ENCODE measurements around the gene JAZF1.

JAZF1 gene

DNA sequence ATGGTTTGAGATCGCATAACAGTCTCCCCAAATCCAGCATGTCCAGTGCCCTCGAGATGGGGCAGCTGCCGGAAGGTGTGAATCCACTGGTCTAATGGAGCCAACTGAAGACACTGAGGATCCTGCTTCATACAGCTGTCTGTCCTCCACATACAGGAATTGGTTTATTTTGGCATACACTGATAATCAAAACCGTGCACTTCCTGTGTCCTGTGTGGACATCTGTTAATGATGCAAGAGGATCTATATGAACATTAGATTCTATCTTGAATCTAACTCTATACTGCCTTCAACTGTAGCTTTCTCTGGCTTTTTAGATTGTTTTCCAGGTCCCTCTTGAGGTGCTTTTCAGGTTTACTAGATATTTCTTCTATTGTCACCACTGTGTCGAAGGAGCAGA is 3.0 kb upstream of the JAZF1 start:
- Histone ChIP-seq H3K36me3 (ENCODE audit: control insufficient read depth, insufficient read depth, low read length) (no peaks in the 10 kb centered on the region), H3K27ac (ENCODE audit: low read depth, low read length) (no peak overlapping the region), H3K4me3 (ENCODE audit: low read length) (no peak overlapping the region), H3K4me1 (ENCODE audit: control insufficient read depth, insufficient read depth, low read length) (peaks cover 11% of the 10 kb centered on the region), H3K27me3 (ENCODE audit: control insufficient read depth, insufficient read depth, low read length) (peaks cover 2% of the 10 kb centered on the region), H3K9ac (ENCODE audit: low read length) (no peak overlapping the region)

- Histone ChIP-seq H3K4me1 (ENCODE audit: control insufficient read depth, insufficient read depth, low read length) (peaks cover 13% of the 10 kb centered on the region), H3K4me3 (ENCODE audit: low read length) (no peak overlapping the region), H3K27ac (ENCODE audit: low read depth, low read length) (peak overlapping the region; percentile 48), H3K9ac (ENCODE audit: low read length) (no peak overlapping the region), H3K36me3 (ENCODE audit: control insufficient read depth, insufficient read depth, low read length) (no peaks in the 10 kb centered on the region), H3K27me3 (ENCODE audit: control insufficient read depth, insufficient read depth, low read length) (peaks cover 2% of the 10 kb centered on the region)
Observed at GRCh38 chr7:28182071-28182471, 1.5 kb upstream of the JAZF1 start.

GRCh38 chr7:28181416-28181815 is 821 bp upstream of the JAZF1 start:
- H3K9ac ChIP-seq (ENCODE audit: low read length): no peak overlapping the region
- no peaks in the 10 kb centered on the region for H3K36me3 ChIP-seq (ENCODE audit: control insufficient read depth, insufficient read depth, low read length)
- H3K27ac ChIP-seq (ENCODE audit: low read depth, low read length): peak overlapping the region; percentile 75
- H3K27me3 ChIP-seq (ENCODE audit: control insufficient read depth, insufficient read depth, low read length): peaks cover 2% of the 10 kb centered on the region
- H3K4me1 ChIP-seq (ENCODE audit: control insufficient read depth, insufficient read depth, low read length): peaks cover 13% of the 10 kb centered on the region
- H3K4me3 ChIP-seq (ENCODE audit: low read length): no peak overlapping the region

- Histone ChIP-seq H3K4me3 (ENCODE audit: low read length) (peak overlapping the region; percentile 73), H3K36me3 (ENCODE audit: control insufficient read depth, insufficient read depth, low read length) (no peaks in the 10 kb centered on the region), H3K27me3 (ENCODE audit: control insufficient read depth, insufficient read depth, low read length) (peaks cover 2% of the 10 kb centered on the region), H3K27ac (ENCODE audit: low read depth, low read length) (peak overlapping the region; percentile 86), H3K9ac (ENCODE audit: low read length) (no peak overlapping the region), H3K4me1 (ENCODE audit: control insufficient read depth, insufficient read depth, low read length) (peaks cover 13% of the 10 kb centered on the region)
Observed at GRCh38 chr7:28180031-28180363, 598 bp downstream of the JAZF1 start.

DNA sequence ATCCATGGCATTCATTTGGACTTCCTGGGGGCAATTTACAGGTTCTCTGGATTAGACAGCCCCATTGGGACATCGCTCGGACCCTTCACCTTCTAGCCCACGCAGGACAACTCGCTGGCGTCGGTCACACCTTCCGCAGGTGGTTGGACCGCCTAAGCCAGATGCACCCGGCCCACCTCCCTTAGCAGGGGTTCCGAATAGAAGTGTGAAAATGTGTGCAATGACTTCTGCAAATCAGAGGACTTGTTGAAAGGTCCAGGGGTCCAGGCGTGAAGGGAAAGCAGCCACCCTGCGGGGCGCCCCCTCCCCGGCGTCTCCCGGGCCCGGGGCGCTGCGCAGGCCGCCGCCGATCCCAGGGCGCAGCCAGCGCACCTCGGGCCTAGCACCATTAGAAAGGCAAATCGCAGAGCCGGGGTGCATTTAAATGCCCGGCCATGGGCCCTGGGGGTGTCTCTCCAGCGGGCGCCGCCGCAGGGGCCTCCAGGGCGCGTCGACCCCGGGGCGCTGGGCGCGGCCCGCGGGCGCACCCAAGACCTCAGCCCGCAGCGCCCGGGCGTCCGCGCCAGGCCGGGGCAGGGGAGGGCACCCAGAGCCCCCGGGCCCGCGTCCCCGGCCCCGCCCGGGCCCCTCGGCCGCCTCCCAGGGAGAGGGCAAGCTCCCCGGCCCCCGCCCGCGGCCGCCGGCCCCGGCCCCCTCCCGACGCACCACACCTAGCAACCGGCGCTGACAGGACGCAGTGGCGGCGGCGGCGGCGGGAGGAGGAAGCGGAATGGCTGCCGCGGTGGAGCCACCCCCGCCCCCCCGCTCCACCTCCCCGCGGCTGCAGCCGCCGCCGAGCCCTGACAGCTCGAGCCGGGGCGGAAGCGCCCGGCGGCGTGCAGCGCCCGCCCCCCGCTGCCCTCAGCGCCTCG is 1.2 kb downstream of the JAZF1 start:
- H3K9ac ChIP-seq (ENCODE audit: low read length): no peak overlapping the region
- H3K4me1 ChIP-seq (ENCODE audit: control insufficient read depth, insufficient read depth, low read length): peaks cover 13% of the 10 kb centered on the region

GRCh38 chr7:28178599-28178998 is 2.0 kb downstream of the JAZF1 start:
- Histone ChIP-seq H3K4me3 (ENCODE audit: low read length) (peak overlapping the region; percentile 76), H3K27me3 (ENCODE audit: control insufficient read depth, insufficient read depth, low read length) (peaks cover 2% of the 10 kb centered on the region), H3K4me1 (ENCODE audit: control insufficient read depth, insufficient read depth, low read length) (peaks cover 16% of the 10 kb centered on the region), H3K36me3 (ENCODE audit: control insufficient read depth, insufficient read depth, low read length) (no peaks in the 10 kb centered on the region), H3K27ac (ENCODE audit: low read depth, low read length) (peak overlapping the region; percentile 69), H3K9ac (ENCODE audit: low read length) (no peak overlapping the region)

More for the DNA sequence above, 1.2 kb downstream of the JAZF1 start:
- Histone ChIP-seq H3K27me3 (ENCODE audit: control insufficient read depth, insufficient read depth, low read length) (peaks cover 2% of the 10 kb centered on the region), H3K4me3 (ENCODE audit: low read length) (peak overlapping the region; percentile 76), H3K27ac (ENCODE audit: low read depth, low read length) (peak overlapping the region; percentile 69), H3K36me3 (ENCODE audit: control insufficient read depth, insufficient read depth, low read length) (no peaks in the 10 kb centered on the region)

DNA sequence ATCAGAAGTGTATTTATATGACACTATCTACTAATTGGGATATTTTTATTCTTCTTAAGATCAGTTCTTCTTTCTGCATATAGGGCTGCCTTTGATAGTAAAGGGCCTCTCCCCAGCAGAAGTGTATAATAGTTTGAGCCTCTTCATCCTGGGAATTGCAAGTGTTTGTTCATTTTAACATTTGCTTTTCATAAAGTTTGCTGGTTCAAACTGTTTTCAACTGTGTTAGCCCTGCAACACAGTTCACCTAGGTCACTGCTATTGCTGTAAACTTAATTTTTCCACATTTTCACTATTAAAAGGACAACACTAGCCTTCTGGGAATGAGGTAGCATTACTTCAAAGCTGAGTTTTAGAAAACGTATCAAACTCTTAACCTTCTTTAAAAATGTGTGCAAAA is 2.8 kb downstream of the JAZF1 start:
- no peak overlapping the region for H3K4me3 ChIP-seq (ENCODE audit: low read length)
- peaks cover 16% of the 10 kb centered on the region for H3K4me1 ChIP-seq (ENCODE audit: control insufficient read depth, insufficient read depth, low read length)
- H3K9ac ChIP-seq (ENCODE audit: low read length): no peak overlapping the region
- no peaks in the 10 kb centered on the region for H3K36me3 ChIP-seq (ENCODE audit: control insufficient read depth, insufficient read depth, low read length)
- peak overlapping the region; percentile 39 for H3K27ac ChIP-seq (ENCODE audit: low read depth, low read length)
- H3K27me3 ChIP-seq (ENCODE audit: control insufficient read depth, insufficient read depth, low read length): peaks cover 2% of the 10 kb centered on the region

DNA sequence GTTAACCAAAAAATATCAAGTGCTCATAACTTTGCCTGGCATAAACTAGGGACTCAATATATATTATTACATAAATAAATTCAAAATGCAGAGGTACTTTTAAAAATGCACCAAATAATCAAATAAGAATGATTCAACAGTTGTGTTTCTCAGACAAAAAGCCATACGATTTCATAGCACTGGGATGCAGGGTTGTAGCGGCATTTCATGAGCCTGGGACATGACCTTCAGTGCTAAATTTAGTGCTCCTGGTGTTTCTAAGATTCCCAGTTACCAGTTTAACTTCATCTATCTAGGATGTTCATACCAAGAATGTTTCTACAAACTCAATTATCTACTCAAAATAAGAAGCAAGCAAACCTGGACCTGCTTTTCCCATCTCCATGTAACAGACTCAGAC is 4.0 kb downstream of the JAZF1 start:
- H3K9ac ChIP-seq (ENCODE audit: low read length): no peak overlapping the region
- H3K27ac ChIP-seq (ENCODE audit: low read depth, low read length): no peak overlapping the region
- no peaks in the 10 kb centered on the region for H3K36me3 ChIP-seq (ENCODE audit: control insufficient read depth, insufficient read depth, low read length)
- H3K27me3 ChIP-seq (ENCODE audit: control insufficient read depth, insufficient read depth, low read length): no peaks in the 10 kb centered on the region
- H3K4me1 ChIP-seq (ENCODE audit: control insufficient read depth, insufficient read depth, low read length): peaks cover 8% of the 10 kb centered on the region
- H3K4me3 ChIP-seq (ENCODE audit: low read length): no peak overlapping the region

GRCh38 chr7:28176174-28176573 is 4.4 kb downstream of the JAZF1 start:
- Histone ChIP-seq H3K27ac (ENCODE audit: low read depth, low read length) (no peak overlapping the region), H3K36me3 (ENCODE audit: control insufficient read depth, insufficient read depth, low read length) (no peaks in the 10 kb centered on the region), H3K27me3 (ENCODE audit: control insufficient read depth, insufficient read depth, low read length) (no peaks in the 10 kb centered on the region), H3K9ac (ENCODE audit: low read length) (no peak overlapping the region), H3K4me1 (ENCODE audit: control insufficient read depth, insufficient read depth, low read length) (peaks cover 8% of the 10 kb centered on the region), H3K4me3 (ENCODE audit: low read length) (no peak overlapping the region)

GRCh38 chr7:28174901-28175661 is 5.5 kb downstream of the JAZF1 start:
- no peak overlapping the region for H3K4me3 ChIP-seq (ENCODE audit: low read length)
- H3K27me3 ChIP-seq (ENCODE audit: control insufficient read depth, insufficient read depth, low read length): no peaks in the 10 kb centered on the region
- no peaks in the 10 kb centered on the region for H3K36me3 ChIP-seq (ENCODE audit: control insufficient read depth, insufficient read depth, low read length)
- H3K4me1 ChIP-seq (ENCODE audit: control insufficient read depth, insufficient read depth, low read length): peaks cover 8% of the 10 kb centered on the region
- peak overlapping the region; percentile 39 for H3K27ac ChIP-seq (ENCODE audit: low read depth, low read length)
- no peak overlapping the region for H3K9ac ChIP-seq (ENCODE audit: low read length)

- Histone ChIP-seq H3K27me3 (ENCODE audit: control insufficient read depth, insufficient read depth, low read length) (no peaks in the 10 kb centered on the region), H3K27ac (ENCODE audit: low read depth, low read length) (peak overlapping the region; percentile 37), H3K4me3 (ENCODE audit: low read length) (no peak overlapping the region), H3K9ac (ENCODE audit: low read length) (no peak overlapping the region), H3K36me3 (ENCODE audit: control insufficient read depth, insufficient read depth, low read length) (no peaks in the 10 kb centered on the region), H3K4me1 (ENCODE audit: control insufficient read depth, insufficient read depth, low read length) (peaks cover 10% of the 10 kb centered on the region)
Observed at GRCh38 chr7:28174442-28174841, 6.2 kb downstream of the JAZF1 start.

DNA sequence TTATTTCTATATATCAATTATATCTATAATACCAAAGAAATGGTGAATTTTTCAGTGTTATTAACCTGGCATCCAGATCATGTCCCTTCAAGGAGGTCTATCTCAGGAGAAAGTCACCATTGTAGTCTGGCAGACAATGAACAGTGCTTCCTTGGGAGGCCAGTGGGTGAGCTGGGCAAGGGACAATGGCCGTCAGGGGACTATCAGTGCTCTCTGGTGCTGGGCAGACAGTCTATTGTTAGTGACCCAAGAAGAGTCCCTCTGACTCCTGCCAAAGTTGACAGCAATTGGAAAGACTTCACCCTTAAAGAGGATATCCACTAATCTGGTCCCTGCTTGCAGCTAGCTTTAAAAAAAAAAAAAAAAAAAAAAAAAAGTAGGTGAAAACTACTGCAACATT is 7.1 kb downstream of the JAZF1 start:
- no peaks in the 10 kb centered on the region for H3K27me3 ChIP-seq (ENCODE audit: control insufficient read depth, insufficient read depth, low read length)
- H3K4me1 ChIP-seq (ENCODE audit: control insufficient read depth, insufficient read depth, low read length): peaks cover 10% of the 10 kb centered on the region
- no peaks in the 10 kb centered on the region for H3K36me3 ChIP-seq (ENCODE audit: control insufficient read depth, insufficient read depth, low read length)
- H3K9ac ChIP-seq (ENCODE audit: low read length): no peak overlapping the region
- no peak overlapping the region for H3K27ac ChIP-seq (ENCODE audit: low read depth, low read length)
- H3K4me3 ChIP-seq (ENCODE audit: low read length): no peak overlapping the region

Data from rectal smooth muscle tissue (tissue), 1 donor.